Fibroblast of skin of right biceps (primary cell): ENCODE results near the gene PRC1.
A peak's percentile ranks its signal among the peaks of the same experiment; 100 is the strongest.

Experiments used
- DNase-seq: peaks from one replicate; pipeline ENCODE4 v3.0.0-alpha.2; 2013

PRC1 gene

GRCh38 chr15:90988296-90988695, 6.0 kb downstream of the PRC1 start:
- no peak for DNase-seq

DNA sequence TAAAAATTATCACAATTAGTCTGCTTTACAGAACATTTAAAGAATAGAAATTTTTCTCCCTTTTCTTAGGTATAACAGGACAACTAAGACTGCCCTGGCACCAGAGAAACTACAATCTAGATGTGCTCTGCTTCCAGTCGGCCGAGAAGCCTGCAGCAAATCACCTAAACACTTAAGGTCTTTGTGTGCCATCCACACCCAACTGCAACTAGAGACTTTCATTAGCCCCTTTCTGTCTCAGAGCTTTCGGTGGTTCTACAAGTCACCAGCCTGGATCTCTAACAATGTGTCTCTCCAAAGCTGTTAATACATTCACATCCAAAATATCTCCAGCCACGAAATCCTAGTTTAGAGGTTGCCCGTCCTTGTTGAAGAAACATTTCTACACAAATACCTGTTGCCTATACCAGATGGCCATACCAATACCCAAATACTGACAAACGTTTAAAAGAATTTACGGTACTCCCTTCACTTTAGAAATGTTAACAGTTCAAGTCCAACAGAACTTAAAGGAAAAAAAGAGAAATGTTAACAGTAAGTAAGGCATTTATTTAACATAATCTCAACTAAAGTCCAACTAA, 6.7 kb downstream of the PRC1 start:
- DNase-seq: no peak

DNA sequence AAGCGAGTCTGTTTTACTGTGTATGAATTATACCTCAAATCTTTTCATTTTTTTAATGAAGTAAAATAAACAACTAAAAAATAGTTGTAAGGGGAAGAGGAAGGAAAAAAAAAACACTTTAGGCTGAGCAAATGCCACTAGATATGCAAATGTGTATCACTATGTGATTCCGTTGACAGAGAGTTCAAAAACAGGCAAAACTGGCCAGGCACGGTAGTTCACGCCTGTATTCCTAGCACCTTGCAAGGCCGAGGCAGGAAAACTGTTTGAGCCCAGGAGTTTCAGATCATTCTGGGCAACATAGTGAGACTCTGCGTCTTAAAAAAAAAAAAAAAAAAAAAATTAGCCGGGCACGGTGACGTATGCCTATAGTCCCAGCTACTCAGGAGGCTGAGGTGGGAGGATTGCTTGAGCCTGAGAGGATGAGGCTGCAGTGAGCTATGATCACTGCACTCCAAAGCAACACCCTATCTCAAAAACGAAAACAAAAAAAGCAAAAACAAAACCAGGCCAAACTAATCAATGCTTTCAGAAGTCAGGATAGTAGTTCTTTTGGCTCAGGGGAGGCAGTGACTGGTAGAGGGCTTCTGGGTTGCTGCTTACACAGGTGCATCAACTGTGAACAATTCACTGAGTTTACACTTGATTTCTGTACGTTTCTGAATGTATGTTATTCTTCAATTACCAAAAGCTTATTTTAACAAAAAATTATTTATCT, 7.4 kb downstream of the PRC1 start:
- DNase-seq: no peak

- no peak for DNase-seq
These were observed 12.2 kb downstream of the PRC1 start for GRCh38 chr15:90982135-90982534.

- no peak for DNase-seq
These were observed 12.7 kb downstream of the PRC1 start for GRCh38 chr15:90981681-90982080.

- no peak for DNase-seq
These were observed 14.8 kb downstream of the PRC1 start for GRCh38 chr15:90979582-90979981.

DNA sequence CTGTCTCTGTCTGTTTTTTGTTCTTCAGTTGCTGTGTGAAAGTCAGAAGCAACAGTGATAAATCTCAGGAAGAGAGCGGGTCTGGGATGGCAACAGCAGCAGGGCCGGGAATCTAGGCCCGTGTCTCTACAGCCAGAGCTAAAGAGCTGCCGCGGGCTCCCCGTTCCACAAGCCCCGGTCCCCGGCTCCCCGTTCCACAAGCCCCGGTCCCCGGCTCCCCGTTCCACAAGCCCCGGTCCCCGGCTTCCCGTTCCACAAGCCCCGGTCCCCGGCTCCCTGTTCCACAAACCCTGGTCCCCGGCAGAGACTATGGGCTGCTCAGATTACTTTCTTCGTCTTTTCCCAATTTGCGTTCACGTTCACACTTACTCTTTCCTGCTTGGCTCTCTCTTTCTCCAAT, 20.1 kb downstream of the PRC1 start:
- no peak for DNase-seq

- DNase-seq: no peak
These were observed 22.2 kb downstream of the PRC1 start for GRCh38 chr15:90972133-90972532.

DNA sequence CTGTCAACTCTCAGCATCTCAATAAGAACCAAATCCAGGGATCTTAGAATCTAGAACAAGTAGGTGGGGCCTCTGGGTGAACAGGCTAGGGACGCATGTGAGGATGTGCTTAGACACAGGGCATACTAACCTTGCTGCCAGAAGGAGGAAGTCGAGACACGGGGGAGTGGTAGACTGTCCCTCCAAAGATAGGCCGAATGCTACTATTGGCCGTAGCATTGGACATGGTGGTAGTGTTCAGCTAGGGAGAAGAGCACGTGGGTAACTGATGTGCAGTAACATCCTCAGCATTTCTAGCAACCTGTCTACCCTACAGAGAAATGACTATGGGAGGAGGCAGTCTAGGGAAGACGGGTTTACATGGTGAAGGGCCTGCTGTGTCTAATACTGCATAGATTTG, 24.1 kb downstream of the PRC1 start:
- no peak for DNase-seq

DNA sequence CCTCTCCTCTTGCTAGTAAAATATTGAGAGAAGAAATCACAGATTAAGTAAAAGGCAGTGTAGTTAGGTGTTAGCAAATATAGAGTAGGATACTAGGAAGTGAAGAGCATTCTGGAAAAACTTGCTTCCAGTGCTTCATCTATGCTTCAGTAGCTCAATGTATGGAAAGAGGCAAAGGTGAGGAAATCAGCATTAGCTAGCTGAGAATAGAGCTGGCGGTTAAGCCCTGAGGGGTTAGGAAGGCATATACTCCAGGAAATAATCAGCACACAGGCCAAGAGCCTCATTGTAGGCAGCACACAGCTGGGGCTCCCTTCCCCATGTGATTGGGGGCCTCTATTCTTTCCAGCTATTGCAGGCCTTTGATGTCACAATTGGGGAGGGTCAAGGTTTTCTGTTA, 25.9 kb downstream of the PRC1 start:
- DNase-seq: no peak

DNA sequence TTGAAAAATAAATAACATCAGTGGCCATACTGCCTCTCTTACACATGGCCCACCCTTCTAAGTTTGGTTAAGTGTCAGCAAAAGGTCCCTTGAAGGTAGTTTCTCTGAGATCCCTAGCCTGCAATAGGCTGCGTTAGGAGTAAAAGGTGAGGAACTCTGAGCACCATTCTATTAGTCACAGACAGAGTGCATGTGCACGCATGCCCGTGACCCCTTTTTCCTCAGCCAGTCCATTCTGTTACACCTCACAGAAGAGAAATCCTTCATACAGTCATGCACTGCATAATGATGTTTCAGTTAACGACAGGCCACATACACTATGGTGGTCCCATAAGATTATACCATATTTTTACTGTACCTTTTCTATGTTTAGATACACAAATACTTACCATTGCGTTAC, 27.1 kb downstream of the PRC1 start:
- DNase-seq: no peak

DNA sequence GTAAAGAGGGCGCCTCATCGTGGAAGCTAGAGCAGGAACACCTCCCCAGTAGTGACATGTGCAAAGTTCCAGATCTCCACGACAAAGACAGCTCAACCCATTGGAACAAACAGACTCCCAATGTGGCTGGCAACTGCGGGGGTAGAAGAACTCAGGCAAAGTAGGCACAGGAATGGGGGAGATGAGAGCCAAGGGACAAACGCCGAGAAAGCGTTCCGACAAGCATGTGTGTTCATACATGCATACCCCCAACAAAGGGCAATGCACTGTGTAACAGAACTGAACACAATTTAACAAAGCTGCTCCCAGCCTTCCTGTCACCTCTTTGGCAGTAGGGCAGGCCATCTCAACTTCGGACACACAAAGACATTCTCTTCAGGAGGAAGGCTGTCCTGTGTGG, 28.1 kb downstream of the PRC1 start:
- DNase-seq: no peak

GRCh38 chr15:90962021-90962420, 32.3 kb downstream of the PRC1 start:
- DNase-seq: no peak

DNA sequence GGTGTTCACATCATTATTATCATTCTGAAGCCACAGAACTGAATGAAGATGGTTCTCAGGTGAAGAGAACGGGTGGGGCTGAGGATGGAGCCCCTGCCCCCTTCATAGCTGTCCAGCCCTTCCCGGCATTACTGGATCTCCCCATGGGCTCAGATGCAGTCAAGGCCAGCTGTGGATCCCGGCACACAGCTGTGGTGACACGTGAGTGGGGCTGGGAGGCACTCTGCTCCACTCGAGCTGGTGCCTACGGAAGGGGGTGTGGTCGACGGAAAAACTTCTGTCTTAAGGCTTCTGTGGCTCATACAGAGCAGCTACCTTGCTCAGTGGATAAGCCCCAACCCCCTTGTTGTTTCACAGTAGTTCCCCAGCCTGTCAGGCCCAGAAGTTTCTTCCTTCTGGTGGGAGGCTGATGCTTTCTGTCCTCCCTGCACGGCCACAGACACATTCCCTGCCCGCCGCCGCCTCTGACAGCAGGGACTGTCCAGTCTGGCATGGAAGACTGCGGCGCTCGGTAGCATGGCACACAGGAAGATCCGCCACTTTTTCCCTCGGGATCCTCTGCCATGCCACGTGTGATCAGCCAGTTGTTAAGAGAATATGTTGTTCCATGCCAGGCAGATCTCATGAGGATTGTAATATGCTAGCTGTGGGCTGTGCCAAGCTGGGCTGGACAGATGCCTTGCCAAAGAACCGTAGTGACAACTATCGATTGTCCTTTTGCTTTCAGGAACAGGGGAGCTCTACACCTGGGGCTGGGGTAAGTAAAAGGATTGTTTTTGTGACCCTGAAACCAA, 33.8 kb downstream of the PRC1 start:
- DNase-seq: no peak

DNA sequence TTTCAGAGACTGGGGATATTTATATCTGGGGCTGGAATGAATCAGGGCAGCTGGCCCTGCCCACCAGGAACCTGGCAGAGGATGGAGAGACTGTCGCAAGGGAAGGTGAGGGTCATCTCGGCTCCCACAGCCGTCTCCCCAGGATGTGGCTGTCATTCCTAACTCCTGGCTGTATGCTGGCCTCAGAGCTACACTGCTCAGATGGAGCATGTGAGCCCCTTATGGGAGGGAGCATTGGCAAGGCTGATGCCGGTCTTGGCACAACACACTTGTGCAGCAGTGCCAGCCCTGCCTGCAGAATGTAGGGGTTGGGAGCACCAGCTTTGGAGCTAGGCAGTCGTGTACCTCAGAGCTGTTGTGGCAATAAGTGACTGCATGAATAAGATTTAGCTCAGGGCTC, 34.4 kb downstream of the PRC1 start:
- peak; percentile 35 for DNase-seq

GRCh38 chr15:90959028-90959595, 35.2 kb downstream of the PRC1 start:
- DNase-seq: no peak

DNA sequence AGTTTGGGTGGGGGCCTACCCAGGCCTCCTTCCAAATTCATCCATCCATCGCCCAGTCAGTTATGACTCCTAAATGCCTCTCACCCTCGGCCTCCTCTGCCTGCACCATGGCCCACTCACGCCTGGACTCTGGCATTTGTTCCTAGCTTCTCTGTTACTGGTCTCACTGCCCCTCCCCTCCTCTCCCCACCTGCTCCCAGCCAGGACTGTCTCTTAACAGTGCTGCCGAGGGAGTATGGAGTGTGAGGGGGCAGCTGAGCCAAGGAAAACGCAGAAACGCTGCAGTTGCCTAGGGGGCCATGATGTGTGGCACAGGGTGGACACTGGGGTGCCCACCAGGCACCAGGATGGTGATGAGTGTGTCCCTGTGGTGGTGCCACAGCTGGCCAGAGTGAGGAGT, 36.5 kb downstream of the PRC1 start:
- DNase-seq: no peak

GRCh38 chr15:90957031-90957790, 37.1 kb downstream of the PRC1 start:
- DNase-seq: peak; percentile 53

DNA sequence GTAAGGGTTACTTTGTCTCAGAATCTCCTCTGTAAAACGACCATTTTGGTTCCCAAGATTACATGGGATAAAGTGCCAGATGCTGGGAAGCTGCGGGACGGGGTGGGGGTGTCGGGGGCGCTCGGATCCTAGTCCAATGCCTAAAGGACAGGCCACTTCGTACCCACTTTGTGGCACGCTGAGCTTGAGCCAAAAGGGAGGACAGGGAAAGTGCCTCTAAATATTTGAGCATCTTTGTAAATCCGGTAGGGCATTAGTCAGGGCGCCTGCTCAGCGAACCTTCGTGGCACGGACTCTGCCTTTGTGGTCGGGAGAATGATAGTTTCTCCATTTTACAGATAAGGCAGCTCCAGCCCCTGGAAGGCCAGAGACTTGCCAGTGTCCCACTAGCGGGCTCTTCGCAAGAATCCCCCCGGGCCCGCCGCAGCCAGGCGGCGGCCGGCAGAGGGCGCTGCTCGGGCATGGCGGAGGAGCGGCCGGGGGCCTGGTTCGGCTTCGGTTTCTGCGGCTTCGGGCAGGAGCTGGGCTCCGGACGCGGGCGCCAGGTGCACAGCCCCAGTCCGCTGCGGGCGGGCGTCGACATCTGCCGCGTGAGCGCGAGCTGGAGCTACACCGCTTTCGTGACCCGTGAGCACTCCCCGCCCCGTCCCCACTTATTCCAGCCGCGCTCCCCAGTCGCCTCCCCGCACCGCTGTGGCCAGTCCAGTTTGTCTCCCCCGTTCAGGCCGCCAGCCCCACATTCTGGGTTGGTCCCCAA, 37.9 kb downstream of the PRC1 start:
- peak; percentile 72 for DNase-seq

DNA sequence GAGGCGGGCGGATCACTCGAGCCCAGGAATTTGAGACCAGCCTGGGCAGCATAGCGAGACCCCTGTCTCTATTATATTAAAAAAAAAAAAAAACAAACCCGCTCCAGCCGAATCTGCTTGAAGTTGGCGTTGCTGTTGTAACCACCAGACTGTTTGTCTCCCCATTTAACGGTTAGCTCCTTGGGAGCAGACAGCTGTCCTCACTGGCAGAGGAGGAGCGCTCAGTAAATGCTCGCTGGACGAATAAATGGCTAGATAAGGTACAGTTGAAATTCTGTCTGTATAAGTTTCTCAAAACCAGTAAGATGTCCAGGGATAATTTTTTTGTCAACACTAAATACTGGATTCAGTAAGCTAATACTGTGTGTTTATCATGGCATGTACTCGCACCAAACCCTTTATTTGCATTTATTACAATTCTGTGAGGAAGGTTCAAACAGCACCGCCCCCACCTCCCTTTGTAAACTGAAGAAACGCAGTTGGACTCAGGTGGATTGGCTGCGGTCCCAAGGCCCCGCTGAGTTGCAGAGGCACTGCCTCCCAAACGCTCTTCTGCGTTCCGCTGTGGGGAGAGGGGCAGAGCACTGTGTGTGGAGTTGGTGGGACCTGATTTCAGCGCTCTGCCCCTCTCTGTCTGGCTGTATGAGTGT, 38.6 kb downstream of the PRC1 start:
- no peak for DNase-seq

GRCh38 chr15:90954712-90955623, 39.4 kb downstream of the PRC1 start, which contains the start of gene RCCD1:
Gene RCCD1, plus strand, starts transcription at chr15:90954884. Its CDS starts 1,851 bp downstream, at chr15:90956735.
- DNase-seq: peak; percentile 96
